OCI-LY3 (cell line): ENCODE data around the gene ISG15.

ENCODE experiments used
- H2AFZ ChIP-seq: fragments of 200-600, 300-600 bp; shearing (Covaris generic); 2 replicates; pipeline ENCODE4 v1.6.0; 2014; ENCODE audit warnings: antibody characterized with exemption, low read depth, low read length
- H3K27ac ChIP-seq: fragments of 200-600, 300-600 bp; sonication (generic); 2 replicates; pipeline ENCODE4 v1.5.1; 2014; ENCODE audit warnings: mild to moderate bottlenecking, low read length, moderate library complexity, mixed read lengths
- H3K27me3 ChIP-seq: fragments of 200-600, 300-600 bp; sonication (generic); 2 replicates; pipeline ENCODE4 v1.6.1; 2014; ENCODE audit warnings: low read depth, low read length, mixed read lengths
- H3K36me3 ChIP-seq: fragments of 200-600, 300-600 bp; sonication (generic); replicated peaks from 2 replicates; pipeline ENCODE3; 2014; ENCODE audit warnings: low read depth, low read length, mixed read lengths
- H3K4me1 ChIP-seq: fragments of 300-600, 200-600 bp; sonication (generic); 2 replicates; pipeline ENCODE4 v1.6.1; 2014; ENCODE audit warnings: low read length, mixed read lengths
- H3K4me2 ChIP-seq: fragments of 200-600, 300-600 bp; sonication (generic); 2 replicates; pipeline ENCODE4 v1.6.1; 2014; ENCODE audit warnings: low read length, mixed read lengths
- H3K4me3 ChIP-seq: fragments of 300-600, 200-600 bp; sonication (generic); 2 replicates; pipeline ENCODE4 v1.5.1; 2014; ENCODE audit warnings: antibody characterized with exemption, mild to moderate bottlenecking, low read length, moderate library complexity
- H3K79me2 ChIP-seq: fragments of 300-600, 200-600 bp; shearing (Covaris generic); 2 replicates; pipeline ENCODE4 v1.6.1; 2014; ENCODE audit warnings: mild to moderate bottlenecking, low read length, mixed read lengths
- H3K9ac ChIP-seq: fragments of 300-600, 200-600 bp; shearing (Covaris generic); 2 replicates; pipeline ENCODE4 v1.6.0; 2014; ENCODE audit warnings: mild to moderate bottlenecking, low read length, moderate library complexity
- H3K9me3 ChIP-seq: fragments of 200-600, 300-600 bp; shearing (Covaris generic); 2 replicates; pipeline ENCODE4 v1.6.1; 2014; ENCODE audit warnings: low read length, mixed read lengths; ENCODE audit not compliant: insufficient read depth
- H4K20me1 ChIP-seq: fragments of 200-600, 300-600 bp; sonication (generic); 2 replicates; pipeline ENCODE4 v1.6.1; 2016; ENCODE audit warnings: low read length, mixed read lengths; ENCODE audit not compliant: insufficient read depth
- CTCF ChIP-seq: fragments of 200-600, 300-600 bp; sonication (generic); IDR thresholded peaks from 2 replicates; pipeline ENCODE4 v1.5.1; 2014; ENCODE audit warnings: antibody characterized with exemption, low read length, low read depth
- EZH2phosphoT487 ChIP-seq: fragments of 200-600 bp; shearing (Covaris generic); IDR thresholded peaks from 2 replicates; pipeline ENCODE4 v1.6.1; 2018; ENCODE audit warnings: antibody characterized with exemption, mixed run types, low read depth

ISG15 gene

GRCh38 chr1:979744-980072 lies 33.6 kb upstream of the ISG15 start:
- Histone ChIP-seq H3K27ac (no peak overlapping the region), H2AFZ (no peak overlapping the region), H3K79me2 (no peaks in the 10 kb centered on the region), H3K27me3 (peaks cover 4% of the 10 kb centered on the region; the same call in 1 of the 2 replicates), H3K36me3 (no peaks in the 10 kb centered on the region), H4K20me1 (no peaks in the 10 kb centered on the region), H3K4me2 (no peak overlapping the region), H3K9ac (no peak overlapping the region), H3K4me1 (no peaks in the 10 kb centered on the region), H3K9me3 (no peaks in the 10 kb centered on the region), H3K4me3 (no peak overlapping the region)
- TF ChIP-seq CTCF (no peak), EZH2phosphoT487 (no peak)

DNA sequence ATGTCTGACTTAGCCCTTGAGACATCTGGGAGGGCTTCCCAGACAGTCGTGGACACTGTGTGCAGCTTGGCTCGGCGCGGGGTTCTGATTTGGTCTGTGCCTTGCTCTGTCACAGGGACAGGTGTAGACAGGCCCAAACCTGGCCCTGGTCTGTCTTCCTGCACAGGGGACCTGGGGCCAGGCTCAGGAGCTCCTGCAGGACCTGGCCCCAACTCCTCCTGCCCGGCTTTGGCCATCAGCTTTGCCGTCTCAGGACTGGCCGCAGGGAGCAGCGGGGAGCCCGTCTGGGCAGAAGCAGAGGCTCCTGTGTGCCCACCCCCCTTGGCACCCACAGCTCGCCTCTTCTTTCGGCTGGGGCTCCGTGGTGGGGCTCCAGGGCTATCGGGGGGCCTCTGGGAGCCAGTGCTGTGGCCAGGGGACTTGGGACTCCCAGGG lies 33.1 kb upstream of the ISG15 start:
- Histone ChIP-seq H3K27me3 (peaks cover 4% of the 10 kb centered on the region; the same call in 1 of the 2 replicates), H4K20me1 (no peaks in the 10 kb centered on the region), H3K36me3 (no peaks in the 10 kb centered on the region), H3K9me3 (no peaks in the 10 kb centered on the region), H3K4me3 (no peak overlapping the region), H3K27ac (no peak overlapping the region), H2AFZ (no peak overlapping the region), H3K9ac (no peak overlapping the region), H3K4me2 (no peak overlapping the region), H3K79me2 (no peaks in the 10 kb centered on the region), H3K4me1 (no peaks in the 10 kb centered on the region)
- no peak for TF ChIP-seq CTCF
- TF ChIP-seq EZH2phosphoT487: no peak

DNA sequence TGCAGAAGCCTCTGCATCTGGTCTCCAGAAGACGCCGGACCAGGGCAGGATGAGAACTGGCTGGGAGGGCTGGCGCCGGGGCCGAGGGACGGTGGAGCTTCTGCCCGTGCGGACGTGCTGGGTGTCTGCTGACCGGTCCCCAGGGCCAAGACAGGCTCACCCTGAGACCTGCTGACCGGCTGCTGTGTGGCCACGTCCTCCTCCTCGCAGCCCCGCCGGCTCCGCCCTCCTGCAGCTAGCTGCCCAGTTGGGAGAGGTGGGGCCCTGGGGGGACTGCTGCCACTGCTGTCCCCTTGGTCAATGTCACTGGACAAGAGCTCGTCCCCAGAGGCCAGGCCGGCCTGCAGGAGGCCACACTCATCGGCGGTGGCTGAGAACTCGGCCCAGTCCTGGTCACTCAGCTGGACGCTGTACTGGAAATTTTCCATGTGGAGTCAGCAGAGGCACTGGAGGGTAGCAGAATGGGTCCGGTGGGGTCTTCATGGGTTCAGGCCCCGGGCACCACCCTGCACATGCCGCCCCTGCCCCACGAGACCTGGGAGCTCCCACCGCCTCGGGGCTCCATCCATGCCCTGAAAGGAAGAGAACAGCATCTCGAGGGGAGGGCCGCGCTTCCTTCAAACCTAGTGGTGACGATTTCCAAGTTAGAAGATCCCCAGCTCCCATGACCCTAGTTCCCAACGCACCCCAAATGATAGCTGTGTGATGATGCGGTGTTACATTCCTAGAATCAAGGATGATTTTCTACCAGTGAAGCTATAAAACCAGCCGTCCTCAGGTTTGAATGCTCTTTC lies 32.5 kb upstream of the ISG15 start:
- H2AFZ ChIP-seq: no peak overlapping the region
- no peaks in the 10 kb centered on the region for H3K9me3 ChIP-seq
- no peaks in the 10 kb centered on the region for H3K4me1 ChIP-seq
- no peaks in the 10 kb centered on the region for H3K79me2 ChIP-seq
- H3K27ac ChIP-seq: no peak overlapping the region
- no peaks in the 10 kb centered on the region for H3K27me3 ChIP-seq
- H3K4me3 ChIP-seq: no peak overlapping the region
- no peak overlapping the region for H3K4me2 ChIP-seq
- H4K20me1 ChIP-seq: no peaks in the 10 kb centered on the region
- no peak for TF ChIP-seq CTCF
- no peak for TF ChIP-seq EZH2phosphoT487
- no peaks in the 10 kb centered on the region for H3K36me3 ChIP-seq
- no peak overlapping the region for H3K9ac ChIP-seq

- no peak overlapping the region for H2AFZ ChIP-seq
- no peaks in the 10 kb centered on the region for H4K20me1 ChIP-seq
- H3K79me2 ChIP-seq: no peaks in the 10 kb centered on the region
- H3K27me3 ChIP-seq: no peaks in the 10 kb centered on the region
- H3K4me2 ChIP-seq: no peak overlapping the region
- H3K4me3 ChIP-seq: no peak overlapping the region
- no peaks in the 10 kb centered on the region for H3K9me3 ChIP-seq
- no peaks in the 10 kb centered on the region for H3K36me3 ChIP-seq
- H3K4me1 ChIP-seq: no peaks in the 10 kb centered on the region
- no peak for TF ChIP-seq EZH2phosphoT487
- TF ChIP-seq CTCF: no peak
- no peak overlapping the region for H3K9ac ChIP-seq
- H3K27ac ChIP-seq: no peak overlapping the region
Measured at GRCh38 chr1:981491-981954, 31.8 kb upstream of the ISG15 start.
